Type B pancreatic cell (in vitro differentiated cells): ENCODE data around the gene NUP133. TPM values are rescaled to one million over a fixed set of nuclear protein-coding genes. Genes with fewer than 3 reads are reported as not detected.

Source experiments
- DNase-seq: peaks from one replicate; pipeline ENCODE4 v3.0.0; 2021; ENCODE audit warnings: mixed read lengths; ENCODE audit not compliant: unreplicated experiment; ENCODE audit errors: extremely low spot score
- H3K27ac Mint-ChIP-seq: 2 replicates; pipeline ENCODE4 v1.8.0; 2021; ENCODE audit warnings: mild to moderate bottlenecking, mixed read lengths
- H3K27me3 Mint-ChIP-seq: 2 replicates; pipeline ENCODE4 v1.8.0; 2021; ENCODE audit warnings: mixed read lengths
- H3K36me3 Mint-ChIP-seq: 2 replicates; pipeline ENCODE4 v1.8.0; 2021; ENCODE audit warnings: mixed read lengths
- H3K4me1 Mint-ChIP-seq: one replicate; pipeline ENCODE4 v1.8.0; 2021; ENCODE audit warnings: mixed read lengths; ENCODE audit not compliant: unreplicated experiment
- H3K4me3 Mint-ChIP-seq: 2 replicates; pipeline ENCODE4 v1.8.0; 2021; ENCODE audit warnings: mild to moderate bottlenecking, mixed read lengths
- H3K9me3 Mint-ChIP-seq: 2 replicates; pipeline ENCODE4 v1.8.0; 2021; ENCODE audit warnings: mixed read lengths
- total RNA-seq: library from RNA; stranded (reverse); gene quantifications from 2 replicates; pipeline ENCODE4 v1.2.1, GENCODE V29; 2021; ENCODE audit warnings: low replicate concordance
- TF ChIP-seq, protein P1 (sequence below): fragments of 200-600 bp; sonication (generic); conservative IDR thresholded peaks from 2 replicates; pipeline ENCODE4 v1.5.0; 2021; ENCODE audit warnings: antibody characterized with exemption, mild to moderate bottlenecking

Gene NUP133
- total RNA-seq, 1 donor from 2014 or later: 53.9 TPM

DNA sequence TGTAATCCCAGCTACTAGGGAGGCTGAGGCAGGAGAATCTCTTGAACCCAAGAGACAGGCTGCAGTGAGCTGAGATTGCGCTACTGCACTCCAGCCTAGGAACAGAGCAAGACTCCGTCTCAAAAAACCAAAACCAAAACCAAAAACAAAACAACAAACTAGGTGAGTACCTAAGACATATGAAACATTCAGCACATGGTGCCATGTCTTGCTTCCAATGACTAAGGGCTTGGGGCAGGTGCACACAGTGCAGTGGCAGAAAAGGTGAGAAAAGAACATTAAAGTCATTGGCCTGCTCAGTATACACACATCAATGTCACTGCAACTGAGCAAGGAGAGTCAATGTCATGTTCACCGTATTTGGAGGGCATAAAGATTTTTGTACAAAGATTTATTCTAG lies 70.1 kb downstream of the NUP133 start:
- peaks cover 12% of the 10 kb centered on the region for H3K36me3 Mint-ChIP-seq
- no peak for DNase-seq
- H3K4me1 Mint-ChIP-seq: peaks cover 3% of the 10 kb centered on the region
- TF ChIP-seq, protein P1, sequence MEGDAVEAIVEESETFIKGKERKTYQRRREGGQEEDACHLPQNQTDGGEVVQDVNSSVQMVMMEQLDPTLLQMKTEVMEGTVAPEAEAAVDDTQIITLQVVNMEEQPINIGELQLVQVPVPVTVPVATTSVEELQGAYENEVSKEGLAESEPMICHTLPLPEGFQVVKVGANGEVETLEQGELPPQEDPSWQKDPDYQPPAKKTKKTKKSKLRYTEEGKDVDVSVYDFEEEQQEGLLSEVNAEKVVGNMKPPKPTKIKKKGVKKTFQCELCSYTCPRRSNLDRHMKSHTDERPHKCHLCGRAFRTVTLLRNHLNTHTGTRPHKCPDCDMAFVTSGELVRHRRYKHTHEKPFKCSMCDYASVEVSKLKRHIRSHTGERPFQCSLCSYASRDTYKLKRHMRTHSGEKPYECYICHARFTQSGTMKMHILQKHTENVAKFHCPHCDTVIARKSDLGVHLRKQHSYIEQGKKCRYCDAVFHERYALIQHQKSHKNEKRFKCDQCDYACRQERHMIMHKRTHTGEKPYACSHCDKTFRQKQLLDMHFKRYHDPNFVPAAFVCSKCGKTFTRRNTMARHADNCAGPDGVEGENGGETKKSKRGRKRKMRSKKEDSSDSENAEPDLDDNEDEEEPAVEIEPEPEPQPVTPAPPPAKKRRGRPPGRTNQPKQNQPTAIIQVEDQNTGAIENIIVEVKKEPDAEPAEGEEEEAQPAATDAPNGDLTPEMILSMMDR: no peak
- no peak overlapping the region for H3K4me3 Mint-ChIP-seq
- H3K27ac Mint-ChIP-seq: no peak overlapping the region
- no peaks in the 10 kb centered on the region for H3K9me3 Mint-ChIP-seq
- H3K27me3 Mint-ChIP-seq: peaks cover 35% of the 10 kb centered on the region

DNA sequence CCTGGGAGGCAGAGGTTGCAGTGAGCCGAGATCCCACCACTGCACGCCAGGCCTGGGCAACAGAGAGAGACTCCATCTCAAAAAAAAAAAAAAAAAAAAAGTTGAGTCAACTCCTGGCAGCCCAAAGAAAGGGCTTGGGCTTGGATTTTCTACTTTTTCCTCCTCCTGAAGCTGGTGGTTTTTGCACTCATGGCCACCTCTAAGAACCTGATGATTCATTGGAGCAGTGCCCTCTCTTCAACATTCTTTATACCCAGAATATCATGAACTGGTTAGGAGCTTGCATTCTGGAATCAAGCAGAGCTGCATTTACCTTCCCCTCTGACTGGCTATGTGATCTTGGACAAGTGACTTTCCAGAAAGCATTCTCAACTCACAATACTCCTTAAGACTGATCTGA lies 70.7 kb downstream of the NUP133 start:
- no peak overlapping the region for H3K27ac Mint-ChIP-seq
- peaks cover 12% of the 10 kb centered on the region for H3K36me3 Mint-ChIP-seq
- DNase-seq: no peak

DNA sequence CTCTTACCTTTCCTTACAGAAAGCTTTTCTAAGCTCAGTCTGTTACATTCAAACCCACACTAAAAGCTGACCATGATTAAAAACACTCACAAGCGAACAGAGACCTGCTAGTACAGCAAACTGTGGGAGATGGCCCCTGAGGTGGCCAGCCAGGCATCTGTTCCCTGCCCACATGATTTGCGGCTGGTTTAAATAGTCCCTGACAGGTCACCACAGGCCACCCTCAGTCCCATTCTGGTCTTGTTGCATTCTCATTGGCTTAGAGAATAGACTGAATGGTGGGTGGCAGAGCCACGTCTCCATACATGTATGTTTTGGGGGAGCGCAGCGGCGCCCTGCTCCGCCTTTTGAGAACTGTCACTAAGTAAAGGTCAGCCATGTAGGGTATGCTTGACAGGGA lies 71.9 kb downstream of the NUP133 start:
- H3K27ac Mint-ChIP-seq: no peak overlapping the region
- no peak for DNase-seq
- H3K4me1 Mint-ChIP-seq: peaks cover 5% of the 10 kb centered on the region
- H3K4me3 Mint-ChIP-seq: no peak overlapping the region
- H3K36me3 Mint-ChIP-seq: peaks cover 12% of the 10 kb centered on the region
- H3K9me3 Mint-ChIP-seq: no peaks in the 10 kb centered on the region
- H3K27me3 Mint-ChIP-seq: peaks cover 52% of the 10 kb centered on the region
- TF ChIP-seq, protein P1: no peak

More for the DNA sequence above, 70.7 kb downstream of the NUP133 start:
- TF ChIP-seq, protein P1: no peak
- Mint-ChIP-seq H3K4me3 (no peak overlapping the region), H3K27me3 (peaks cover 39% of the 10 kb centered on the region), H3K4me1 (peaks cover 3% of the 10 kb centered on the region), H3K9me3 (no peaks in the 10 kb centered on the region)

DNA sequence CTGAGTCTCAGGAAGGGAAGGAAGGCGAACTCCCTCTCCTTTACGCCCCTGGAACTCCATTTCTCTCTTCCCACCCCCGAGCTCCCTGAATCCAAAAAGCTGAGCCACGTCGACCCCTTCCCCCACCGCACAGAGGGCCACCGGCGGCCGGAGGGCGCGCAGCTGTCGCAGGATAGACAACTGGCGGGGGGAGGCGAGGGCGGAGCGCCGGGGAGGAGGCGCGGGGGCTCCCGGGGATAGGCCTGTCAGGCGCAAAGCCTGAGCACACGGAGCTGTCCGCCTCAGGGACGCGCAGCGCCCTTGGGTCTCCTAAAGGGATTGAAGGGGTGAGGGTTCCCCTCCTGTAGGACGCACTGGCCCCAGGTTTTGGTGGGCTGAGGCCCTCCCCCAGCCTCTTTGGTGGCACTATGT lies 73.5 kb downstream of the NUP133 start:
- Mint-ChIP-seq H3K27me3 (peaks cover 66% of the 10 kb centered on the region), H3K36me3 (peaks cover 3% of the 10 kb centered on the region), H3K4me1 (peaks cover 9% of the 10 kb centered on the region), H3K4me3 (peak overlapping the region; percentile 73), H3K27ac (no peak overlapping the region), H3K9me3 (no peaks in the 10 kb centered on the region)
- TF ChIP-seq, protein P1: no peak
- no peak for DNase-seq

DNA sequence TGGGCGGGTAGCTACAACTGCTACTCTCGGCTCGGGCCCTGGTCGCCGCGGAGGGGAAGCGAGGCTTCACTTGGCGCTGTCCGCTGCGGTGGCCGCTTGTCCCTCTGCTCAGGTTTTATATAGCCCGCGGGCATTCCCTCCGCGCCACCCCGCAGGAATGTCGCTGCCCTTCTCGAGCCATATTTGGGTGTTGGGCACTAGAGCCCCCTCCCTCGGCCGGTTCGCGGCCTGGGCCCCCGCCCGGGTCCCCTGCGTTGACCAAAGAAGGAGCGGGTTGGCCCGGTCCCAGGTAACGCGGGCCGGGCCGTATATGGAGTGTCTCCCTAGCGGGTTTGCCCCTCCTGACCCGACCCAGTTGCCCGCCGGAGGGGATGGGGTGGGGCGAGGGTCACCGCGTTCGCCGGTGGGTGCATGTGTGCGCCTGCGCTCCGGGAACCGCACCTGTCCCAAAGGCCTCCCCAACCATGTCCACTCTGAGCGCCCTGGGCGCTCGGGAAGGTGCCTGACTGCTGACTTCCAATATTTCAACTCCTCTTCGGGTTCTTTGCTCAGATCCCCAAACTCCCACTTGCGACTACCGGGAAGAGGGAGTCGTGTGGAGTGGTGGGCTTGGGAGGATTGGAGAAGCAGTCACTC lies 74.0 kb downstream of the NUP133 start, which contains the start of gene ACTA1:
Gene ACTA1, minus strand, starts transcription at position 90 of the 636 bp plus-strand sequence. CDS start 979 bp downstream, outside the sequence.
- DNase-seq: no peak
- Mint-ChIP-seq H3K9me3 (no peaks in the 10 kb centered on the region), H3K27me3 (peaks cover 66% of the 10 kb centered on the region), H3K4me3 (peak within 1 kb of the TSS; percentile 73), H3K36me3 (peaks cover 3% of the 10 kb centered on the region), H3K4me1 (peaks cover 9% of the 10 kb centered on the region), H3K27ac (no peak within 1 kb of the TSS)
- TF ChIP-seq, protein P1: no peak
